DOHH2 (cell line): ENCODE data around the gene CLCN4.
A peak's percentile ranks its signal among the peaks of the same experiment; 100 is the strongest.

Source experiments
- H3F3A ChIP-seq: fragments of 200-600 bp; sonication (generic), shearing (Covaris generic); 2 replicates; pipeline ENCODE4 v1.6.0; 2016; ENCODE audit warnings: antibody characterized with exemption, mild to moderate bottlenecking; ENCODE audit not compliant: control insufficient read depth, insufficient read depth
- H3K27ac ChIP-seq: fragments of 200-600 bp; sonication (generic); 2 replicates; pipeline ENCODE4 v1.5.1; 2014; ENCODE audit warnings: low read depth, mild to moderate bottlenecking, low read length, moderate library complexity
- H3K27me3 ChIP-seq: fragments of 200-600 bp; sonication (generic); 2 replicates; pipeline ENCODE4 v1.6.1; 2014; ENCODE audit warnings: mild to moderate bottlenecking, low read length, mixed read lengths; ENCODE audit not compliant: control insufficient read depth
- H3K36me3 ChIP-seq: fragments of 200-600 bp; sonication (generic); 2 replicates; pipeline ENCODE4 v1.6.1; 2014; ENCODE audit warnings: mild to moderate bottlenecking, low read length, moderate library complexity, mixed read lengths; ENCODE audit not compliant: control insufficient read depth
- H3K4me1 ChIP-seq: fragments of 200-600 bp; sonication (generic); 2 replicates; pipeline ENCODE4 v1.6.1; 2014; ENCODE audit warnings: mild to moderate bottlenecking, low read length, mixed read lengths; ENCODE audit not compliant: control insufficient read depth
- H3K4me2 ChIP-seq: fragments of 200-600 bp; sonication (generic); 2 replicates; pipeline ENCODE4 v1.6.0; 2014; ENCODE audit warnings: mild to moderate bottlenecking, low read length, moderate library complexity
- H3K4me3 ChIP-seq: fragments of 200-600 bp; sonication (generic); 2 replicates; pipeline ENCODE4 v1.5.1; 2014; ENCODE audit warnings: mild to moderate bottlenecking, low read length, mixed read lengths
- H3K79me2 ChIP-seq: fragments of 200-600 bp; sonication (generic); 2 replicates; pipeline ENCODE4 v1.6.1; 2014; ENCODE audit warnings: mild to moderate bottlenecking, low read length, mixed read lengths; ENCODE audit not compliant: control insufficient read depth
- H3K9me2 ChIP-seq: fragments of 200-600 bp; sonication (generic); replicated peaks from 2 replicates; pipeline ENCODE4 v1.6.1; 2014; ENCODE audit warnings: mild to moderate bottlenecking, low read length, mixed read lengths; ENCODE audit not compliant: control insufficient read depth
- H3K9me3 ChIP-seq: fragments of 200-600 bp; sonication (generic); 2 replicates; pipeline ENCODE4 v1.6.1; 2014; ENCODE audit warnings: antibody characterized with exemption, low read length, mixed read lengths; ENCODE audit not compliant: control insufficient read depth, insufficient read depth
- H4K20me1 ChIP-seq: fragments of 200-600 bp; sonication (generic); 2 replicates; pipeline ENCODE4 v1.6.0; 2014; ENCODE audit warnings: low read depth, mild to moderate bottlenecking, antibody characterized with exemption, low read length, moderate library complexity; ENCODE audit not compliant: control insufficient read depth, insufficient read depth
- EZH2phosphoT487 ChIP-seq: fragments of 200-600 bp; sonication (generic); IDR thresholded peaks from 2 replicates; pipeline ENCODE4 v1.6.1; 2017; ENCODE audit warnings: borderline replicate concordance, mild to moderate bottlenecking, antibody characterized with exemption, low read length, moderate library complexity, mixed read lengths
- TF ChIP-seq, protein P1 (sequence below): fragments of 200-600 bp; sonication (generic); IDR thresholded peaks from one replicate; pipeline ENCODE4 v1.5.1; 2014; ENCODE audit warnings: antibody characterized with exemption, mild to moderate bottlenecking, low read depth, low read length; ENCODE audit not compliant: poor library complexity, severe bottlenecking

CLCN4 gene

DNA sequence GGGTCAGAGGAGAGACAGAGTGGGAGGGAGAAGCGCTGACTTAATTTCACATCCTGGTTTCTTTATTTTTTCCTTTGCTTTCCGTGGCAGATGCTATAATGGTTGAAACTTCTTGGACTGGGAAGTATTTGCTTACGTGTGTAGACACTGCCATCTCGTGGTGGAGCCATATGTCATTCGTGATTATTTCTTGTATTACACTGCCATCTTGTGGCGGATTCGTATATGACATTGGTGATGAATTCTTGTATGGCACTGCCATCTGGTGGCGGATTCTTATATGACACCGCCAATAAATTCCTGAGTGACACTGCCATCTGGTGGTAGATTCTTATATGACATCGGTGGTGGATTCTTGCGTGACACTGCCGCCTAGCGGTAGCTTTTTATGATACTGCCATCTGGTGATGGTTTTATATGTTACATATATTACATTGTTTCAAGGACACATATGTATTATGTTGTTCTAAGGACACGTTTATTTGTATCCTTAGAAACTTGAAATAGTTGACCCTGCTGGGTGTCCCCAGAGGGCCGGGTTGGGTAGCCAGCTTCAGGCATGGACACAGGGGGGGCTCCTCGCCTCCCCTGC lies 37.3 kb upstream of the CLCN4 start:
- peaks cover 77% of the 10 kb centered on the region for H3K4me1 ChIP-seq
- H3K27ac ChIP-seq, result peak overlapping the region; percentile 66; the same call in 1 of the 2 replicates
- no peak overlapping the region for H3K4me3 ChIP-seq
- H3K27me3 ChIP-seq, result no peaks in the 10 kb centered on the region
- peaks cover 16% of the 10 kb centered on the region for H4K20me1 ChIP-seq
- H3K9me2 ChIP-seq, result no peaks in the 10 kb centered on the region
- H3K36me3 ChIP-seq, result peaks cover 76% of the 10 kb centered on the region
- H3K79me2 ChIP-seq, result peaks cover 28% of the 10 kb centered on the region
- peak overlapping the region; percentile 12 for H3K4me2 ChIP-seq
- TF ChIP-seq, protein P1, sequence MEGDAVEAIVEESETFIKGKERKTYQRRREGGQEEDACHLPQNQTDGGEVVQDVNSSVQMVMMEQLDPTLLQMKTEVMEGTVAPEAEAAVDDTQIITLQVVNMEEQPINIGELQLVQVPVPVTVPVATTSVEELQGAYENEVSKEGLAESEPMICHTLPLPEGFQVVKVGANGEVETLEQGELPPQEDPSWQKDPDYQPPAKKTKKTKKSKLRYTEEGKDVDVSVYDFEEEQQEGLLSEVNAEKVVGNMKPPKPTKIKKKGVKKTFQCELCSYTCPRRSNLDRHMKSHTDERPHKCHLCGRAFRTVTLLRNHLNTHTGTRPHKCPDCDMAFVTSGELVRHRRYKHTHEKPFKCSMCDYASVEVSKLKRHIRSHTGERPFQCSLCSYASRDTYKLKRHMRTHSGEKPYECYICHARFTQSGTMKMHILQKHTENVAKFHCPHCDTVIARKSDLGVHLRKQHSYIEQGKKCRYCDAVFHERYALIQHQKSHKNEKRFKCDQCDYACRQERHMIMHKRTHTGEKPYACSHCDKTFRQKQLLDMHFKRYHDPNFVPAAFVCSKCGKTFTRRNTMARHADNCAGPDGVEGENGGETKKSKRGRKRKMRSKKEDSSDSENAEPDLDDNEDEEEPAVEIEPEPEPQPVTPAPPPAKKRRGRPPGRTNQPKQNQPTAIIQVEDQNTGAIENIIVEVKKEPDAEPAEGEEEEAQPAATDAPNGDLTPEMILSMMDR, result peak; percentile 100
- TF ChIP-seq EZH2phosphoT487, result no peak
- no peaks in the 10 kb centered on the region; the same call in 1 of the 2 replicates for H3F3A ChIP-seq
- H3K9me3 ChIP-seq, result no peaks in the 10 kb centered on the region

DNA sequence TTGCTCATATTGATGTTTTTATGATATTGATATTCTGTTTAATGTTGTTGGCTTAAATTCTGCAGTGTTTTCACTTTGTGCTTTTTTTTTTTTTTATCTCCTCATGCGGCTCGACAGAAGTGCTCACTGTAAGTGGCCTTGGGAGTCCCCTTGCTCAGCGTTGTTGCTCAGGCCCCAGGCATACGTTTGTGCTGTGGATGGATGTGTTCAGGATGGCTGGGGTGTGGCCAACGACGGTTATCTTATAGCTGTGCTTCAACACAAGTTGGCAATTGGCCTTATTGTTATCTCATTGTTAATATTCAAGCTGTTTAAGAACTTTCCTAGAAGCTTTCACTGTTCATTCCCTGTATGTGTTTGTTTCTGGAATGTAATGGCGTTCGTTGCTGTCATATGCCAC lies 36.4 kb upstream of the CLCN4 start:
- Histone ChIP-seq H3K9me3 (no peaks in the 10 kb centered on the region), H3K27me3 (no peaks in the 10 kb centered on the region), H4K20me1 (peaks cover 16% of the 10 kb centered on the region), H3K4me1 (peaks cover 69% of the 10 kb centered on the region), H3K4me2 (no peak overlapping the region), H3K4me3 (no peak overlapping the region), H3K36me3 (peaks cover 75% of the 10 kb centered on the region), H3F3A (no peaks in the 10 kb centered on the region; the same call in 1 of the 2 replicates), H3K27ac (no peak overlapping the region), H3K9me2 (no peaks in the 10 kb centered on the region), H3K79me2 (peaks cover 20% of the 10 kb centered on the region)
- TF ChIP-seq, protein P1, result no peak
- TF ChIP-seq EZH2phosphoT487, result no peak

DNA sequence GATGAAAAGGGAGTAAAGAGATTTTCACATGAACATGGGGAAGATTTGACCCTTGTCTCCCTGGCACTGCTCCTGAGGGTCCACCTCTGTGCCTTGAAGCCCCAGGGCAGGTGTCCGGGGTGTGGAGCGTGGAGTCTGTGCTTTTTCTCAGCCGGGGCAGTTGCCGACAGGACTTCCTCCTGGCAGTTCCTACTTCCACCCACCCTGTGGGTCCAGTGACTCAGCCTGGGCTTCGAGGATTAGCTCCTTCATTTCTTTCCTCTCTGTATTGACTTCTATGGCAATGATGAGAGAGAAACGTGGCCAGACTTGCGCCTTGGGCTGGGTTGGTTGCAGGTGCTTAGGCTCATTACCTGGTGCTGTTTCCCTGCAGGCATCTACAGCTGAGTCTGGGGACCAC lies 35.9 kb upstream of the CLCN4 start:
- H3F3A ChIP-seq, result no peaks in the 10 kb centered on the region; the same call in 1 of the 2 replicates
- peaks cover 16% of the 10 kb centered on the region for H4K20me1 ChIP-seq
- no peak for TF ChIP-seq EZH2phosphoT487
- TF ChIP-seq, protein P1, result no peak
- H3K4me1 ChIP-seq, result peaks cover 66% of the 10 kb centered on the region
- peaks cover 73% of the 10 kb centered on the region for H3K36me3 ChIP-seq
- peak overlapping the region; percentile 66 for H3K4me2 ChIP-seq
- H3K27ac ChIP-seq, result peak overlapping the region; percentile 72
- peak overlapping the region; percentile 30 for H3K4me3 ChIP-seq
- peaks cover 19% of the 10 kb centered on the region for H3K79me2 ChIP-seq
- no peaks in the 10 kb centered on the region for H3K27me3 ChIP-seq
- no peaks in the 10 kb centered on the region for H3K9me2 ChIP-seq
- no peaks in the 10 kb centered on the region for H3K9me3 ChIP-seq
